IMR-90 (cell line): Measurements from ENCODE around the gene SH2B2.

Experiments
- POLR2A ChIP-seq: IDR thresholded peaks from 2 replicates; pipeline ENCODE4 v1.6.1; 2012; ENCODE audit warnings: mild to moderate bottlenecking, low read depth, low read length
- RFX5 ChIP-seq: IDR thresholded peaks from 2 replicates; pipeline ENCODE4 v1.8.0; 2012; ENCODE audit warnings: low read depth, mild to moderate bottlenecking, low read length, moderate library complexity

- no peak for TF ChIP-seq RFX5
- no peak for TF ChIP-seq POLR2A
Measured at GRCh38 chr7:102285540-102286236, 980 bp upstream of the SH2B2 start.
